Thymus (tissue), 11 donors: ENCODE data around the gene SS18L1. TPM values are rescaled to one million over a fixed set of nuclear protein-coding genes. Genes with fewer than 3 reads are reported as not detected.

Source experiments
- DNase-seq, 9 donors: peaks; one replicate each; pipeline ENCODE4 v3.0.0-alpha.2; 2013; ENCODE audit warnings: low spot score in 9 of 9, low read depth in 6 of 9, missing footprints in 1 of 9
- H3K27ac ChIP-seq, 2 donors: one replicate each; pipeline ENCODE4 v1.5.1; 2013; ENCODE audit warnings: control low read depth in 1 of 2, low read depth in 1 of 2, low read length in 1 of 2, mild to moderate bottlenecking in 1 of 2, moderate library complexity in 1 of 2
- H3K27me3 ChIP-seq, 2 donors: one replicate each; pipeline ENCODE4 v1.5.1; 2013; ENCODE audit warnings: low read length in 1 of 2; ENCODE audit not compliant: control insufficient read depth in 2 of 2, insufficient read depth in 1 of 2
- H3K36me3 ChIP-seq, 2 donors: one replicate each; pipeline ENCODE4 v1.5.1; 2013; ENCODE audit warnings: low read length in 1 of 2, mild to moderate bottlenecking in 1 of 2, moderate library complexity in 1 of 2; ENCODE audit not compliant: control insufficient read depth in 2 of 2, insufficient read depth in 2 of 2
- H3K4me1 ChIP-seq, 2 donors: one replicate each; pipeline ENCODE4 v1.5.1; 2013; ENCODE audit warnings: low read length in 2 of 2; ENCODE audit not compliant: control insufficient read depth in 2 of 2, insufficient read depth in 2 of 2
- H3K4me3 ChIP-seq, 2 donors: one replicate each; pipeline ENCODE4 v1.5.1; 2013; ENCODE audit warnings: low read length in 2 of 2, control low read depth in 1 of 2, mild to moderate bottlenecking in 1 of 2
- H3K9me3 ChIP-seq, 2 donors: one replicate each; pipeline ENCODE4 v1.5.1; 2013; ENCODE audit warnings: low read length in 1 of 2, mild to moderate bottlenecking in 1 of 2; ENCODE audit not compliant: control insufficient read depth in 2 of 2, insufficient read depth in 1 of 2
- WGBS: extraction: QIAGEN DNeasy Blood & Tissue Kit; methylation state at CpG from one replicate; pipeline ENCODE4 v1.1.7; 2013; 5-methylcytosine and 5-hydroxymethylcytosine counted together
- polyA plus RNA-seq: library from polyadenylated mRNA; stranded (reverse); fragments of 200-250 nt; gene quantifications from one replicate; pipeline ENCODE4 v1.2.3, GENCODE V29; 2013
- total RNA-seq: library from RNA; stranded (reverse); fragments of 120-200 nt; gene quantifications from one replicate; pipeline ENCODE4 v1.2.4, GENCODE V29; 2013
- donor health status: healthy.

SS18L1 gene
- total and polyA plus RNA-seq, 2 donors: 6.2 to 22.3 TPM

DNA sequence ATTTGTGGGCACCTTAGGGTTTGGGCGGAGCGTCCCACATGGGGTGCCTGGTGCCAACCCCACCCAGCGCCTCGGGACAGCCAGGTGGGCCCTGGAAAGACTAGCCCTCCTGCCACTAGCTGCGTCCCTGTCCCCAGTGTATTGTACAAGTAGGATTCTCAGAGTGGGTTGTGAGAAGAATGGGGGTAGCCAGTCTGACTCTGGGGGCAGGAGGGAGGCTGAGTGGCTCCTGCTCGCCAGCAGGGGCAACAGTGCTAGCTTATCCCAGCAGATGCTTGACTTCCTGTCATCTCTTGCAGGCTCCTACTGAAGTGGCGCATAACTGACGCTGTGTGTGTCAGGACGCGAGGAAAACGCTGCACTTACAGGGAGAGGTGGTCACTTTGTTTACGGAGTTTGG is 9.7 kb upstream of the SS18L1 start:
- 95% methylated on average over 12 of the region's 12 CpGs for WGBS
- DNase-seq: no peak

DNA sequence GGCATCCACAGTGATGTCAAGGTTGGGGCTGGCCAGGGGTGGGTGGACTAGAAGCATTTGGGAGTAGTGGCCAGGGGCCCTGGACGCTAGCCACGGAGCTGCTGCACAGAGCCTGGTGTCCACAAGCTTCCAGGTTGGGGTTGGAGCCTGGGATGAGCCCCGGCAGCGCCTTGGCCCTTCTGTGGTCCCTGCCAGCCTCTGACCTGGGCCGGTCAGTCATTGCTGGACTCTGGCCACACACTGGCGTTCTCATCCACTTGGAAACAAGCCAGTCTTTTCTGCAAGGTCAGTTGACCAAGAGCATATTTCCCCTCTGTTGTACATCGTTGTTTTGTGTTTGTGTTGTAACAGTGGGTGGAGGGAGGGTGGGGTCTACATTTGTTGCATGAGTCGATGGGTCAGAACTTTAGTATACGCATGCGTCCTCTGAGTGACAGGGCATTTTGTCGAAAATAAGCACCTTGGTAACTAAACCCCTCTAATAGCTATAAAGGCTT is 8.8 kb upstream of the SS18L1 start:
- Histone ChIP-seq H3K4me3 (no peak overlapping the region), H3K27ac (no peak overlapping the region), H3K27me3 (no peaks in the 10 kb centered on the region), H3K4me1 (no peaks in the 10 kb centered on the region), H3K36me3 (peaks cover 95 to 96% of the 10 kb centered on the region in 2 donors), H3K9me3 (no peaks in the 10 kb centered on the region)
- no peak for DNase-seq
- WGBS: 92% methylated on average over 11 of the region's 11 CpGs

More for the DNA sequence above, 9.7 kb upstream of the SS18L1 start:
- H3K27me3 ChIP-seq: no peaks in the 10 kb centered on the region
- H3K4me1 ChIP-seq: no peaks in the 10 kb centered on the region
- H3K27ac ChIP-seq: no peak overlapping the region
- no peak overlapping the region for H3K4me3 ChIP-seq
- peaks cover 88 to 96% of the 10 kb centered on the region in 2 donors for H3K36me3 ChIP-seq
- no peaks in the 10 kb centered on the region for H3K9me3 ChIP-seq

DNA sequence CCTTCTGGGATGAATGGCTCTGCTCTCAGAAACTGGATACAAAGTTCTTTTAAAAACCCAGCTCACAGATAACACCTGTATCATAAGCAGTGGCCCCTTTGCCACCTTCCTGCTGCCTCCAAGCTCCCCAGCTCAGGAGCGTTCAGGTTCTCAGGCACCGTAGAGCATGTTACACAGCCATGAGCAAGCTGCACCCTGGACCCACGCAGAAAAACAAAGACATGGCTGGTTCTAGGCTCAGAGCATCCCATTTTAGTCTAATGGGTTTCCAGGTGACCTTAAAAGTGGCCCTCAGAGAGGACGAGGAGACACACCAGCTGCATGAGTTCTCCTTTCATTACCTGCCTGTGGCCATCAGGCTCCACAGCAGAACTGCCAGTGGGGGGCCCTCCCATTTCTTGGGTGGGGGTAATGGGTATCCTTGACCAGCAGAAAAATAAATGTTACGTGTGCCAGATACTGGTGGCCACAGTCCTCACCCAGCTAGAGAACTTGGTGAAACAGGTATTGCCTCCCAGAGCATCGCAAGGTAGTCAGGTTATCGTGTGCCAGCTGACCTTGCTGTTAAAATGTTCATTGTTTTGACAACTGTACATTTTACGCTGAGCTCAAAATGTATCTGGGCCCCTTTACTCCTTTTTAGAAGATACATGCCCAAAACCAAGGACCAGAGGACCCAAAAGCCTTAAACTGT is 7.8 kb upstream of the SS18L1 start:
- H3K4me1 ChIP-seq: no peaks in the 10 kb centered on the region
- H3K27ac ChIP-seq: no peak overlapping the region
- 97% methylated on average over 8 of the region's 8 CpGs for WGBS
- peaks cover 95 to 98% of the 10 kb centered on the region in 2 donors for H3K36me3 ChIP-seq
- no peak overlapping the region for H3K4me3 ChIP-seq
- no peak for DNase-seq
- no peaks in the 10 kb centered on the region for H3K9me3 ChIP-seq
- no peaks in the 10 kb centered on the region for H3K27me3 ChIP-seq

DNA sequence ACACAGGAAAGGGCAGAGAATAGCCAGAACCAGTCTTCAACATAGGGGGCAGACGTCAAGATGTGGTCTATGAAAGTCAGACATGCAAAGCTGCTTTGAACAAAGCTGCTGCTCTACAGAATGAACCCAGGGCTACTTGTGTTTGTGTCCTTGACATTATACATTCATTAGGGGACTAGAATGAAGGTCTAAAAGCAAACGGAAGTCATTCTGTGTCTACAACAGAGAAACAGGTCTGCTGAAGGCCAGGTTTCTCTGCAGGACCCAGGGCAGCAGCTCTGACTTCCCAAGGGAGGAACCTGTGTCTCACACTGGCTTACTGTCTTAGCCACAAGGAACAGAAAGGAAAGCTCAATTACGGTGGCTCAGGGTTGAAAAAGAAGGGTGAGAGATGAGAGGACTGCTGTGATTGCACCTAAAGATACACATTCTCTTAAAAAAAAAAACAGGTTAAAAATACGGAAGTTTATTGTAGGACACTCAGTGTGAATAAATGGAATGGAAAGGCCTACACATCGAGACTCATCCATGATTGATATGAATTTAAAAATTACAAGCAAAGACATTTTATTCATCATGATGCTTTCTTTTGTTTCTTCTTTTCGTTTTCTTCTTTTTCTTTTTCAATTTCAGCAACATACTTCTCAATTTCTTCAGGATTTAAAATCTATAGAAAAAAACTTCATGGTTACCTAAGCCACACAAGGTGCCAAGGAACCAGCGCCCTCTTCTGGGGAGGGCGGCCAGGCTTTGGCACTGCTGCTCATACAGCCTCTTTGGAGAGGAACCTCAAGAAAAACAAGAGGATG is 7.1 kb upstream of the SS18L1 start:
- 71% methylated on average over 8 of the region's 8 CpGs for WGBS
- peaks cover 4 to 7% of the 10 kb centered on the region in 2 donors for H3K4me1 ChIP-seq
- no peaks in the 10 kb centered on the region for H3K9me3 ChIP-seq
- peaks cover 87 to 96% of the 10 kb centered on the region in 2 donors for H3K36me3 ChIP-seq
- H3K4me3 ChIP-seq: no peak overlapping the region
- H3K27me3 ChIP-seq: no peaks in the 10 kb centered on the region
- peak in 5 of 9 donors; percentile 65 to 88 (median 74) for DNase-seq
- H3K27ac ChIP-seq: no peak overlapping the region

DNA sequence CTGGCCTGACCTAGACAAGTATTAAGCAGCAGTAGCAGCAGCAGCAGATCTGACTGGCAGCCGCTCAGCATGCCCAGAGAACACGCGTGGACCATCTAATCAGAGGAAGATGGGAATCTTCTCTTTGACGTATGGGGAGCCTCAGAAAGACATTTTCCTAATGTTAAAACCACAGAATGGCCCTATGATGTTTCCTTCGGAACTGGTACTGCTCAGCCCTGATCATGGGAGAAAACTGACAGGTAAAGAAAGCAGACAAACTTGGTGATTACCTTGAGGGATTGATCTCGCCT is 6.5 kb upstream of the SS18L1 start:
- Histone ChIP-seq H3K27ac (no peak overlapping the region), H3K27me3 (no peaks in the 10 kb centered on the region), H3K4me1 (peaks cover 10 to 12% of the 10 kb centered on the region in 2 donors), H3K36me3 (peaks cover 81 to 91% of the 10 kb centered on the region in 2 donors), H3K4me3 (no peak overlapping the region), H3K9me3 (no peaks in the 10 kb centered on the region)
- no peak for DNase-seq
- 86% methylated on average over 6 of the region's 6 CpGs for WGBS

DNA sequence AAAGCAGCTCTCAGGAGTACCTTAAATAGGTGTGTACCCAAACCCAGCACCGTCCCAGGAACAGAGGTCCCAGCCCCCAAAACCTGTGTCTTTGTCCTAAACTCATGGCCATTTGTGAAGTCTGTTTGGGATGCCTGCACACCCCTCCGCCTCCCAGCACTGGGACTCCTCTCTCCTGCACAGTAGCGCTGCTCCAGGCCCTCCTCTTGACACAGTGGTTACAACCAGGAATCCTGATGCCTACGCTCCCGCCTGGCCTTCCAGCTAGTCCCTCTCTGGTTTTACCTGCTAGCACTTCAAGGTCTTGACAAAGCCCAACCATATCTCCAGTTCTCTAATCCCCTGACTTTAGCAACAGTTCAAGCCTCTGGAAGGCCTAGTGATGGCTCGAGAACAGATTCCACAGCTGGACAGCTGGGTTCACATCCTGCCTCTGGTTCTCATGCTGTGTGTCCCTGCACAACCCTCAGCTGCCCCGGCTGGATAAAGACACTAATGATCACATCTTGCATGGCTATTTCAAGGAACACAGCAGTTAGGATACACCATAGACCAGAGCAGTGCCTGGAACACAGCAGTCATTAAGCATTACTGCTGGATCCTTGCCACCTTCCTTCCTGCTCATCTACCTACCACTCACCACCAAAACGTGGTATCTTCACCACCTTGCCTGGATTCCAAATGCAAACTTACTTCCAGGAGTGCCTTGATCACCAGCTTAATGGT is 5.9 kb upstream of the SS18L1 start:
- Histone ChIP-seq H3K27me3 (no peaks in the 10 kb centered on the region), H3K9me3 (no peaks in the 10 kb centered on the region), H3K4me3 (no peak overlapping the region), H3K36me3 (peaks cover 75 to 85% of the 10 kb centered on the region in 2 donors), H3K4me1 (peaks cover 11 to 14% of the 10 kb centered on the region in 2 donors), H3K27ac (no peak overlapping the region)
- DNase-seq: no peak
- WGBS: 86% methylated on average over 8 of the region's 8 CpGs

DNA sequence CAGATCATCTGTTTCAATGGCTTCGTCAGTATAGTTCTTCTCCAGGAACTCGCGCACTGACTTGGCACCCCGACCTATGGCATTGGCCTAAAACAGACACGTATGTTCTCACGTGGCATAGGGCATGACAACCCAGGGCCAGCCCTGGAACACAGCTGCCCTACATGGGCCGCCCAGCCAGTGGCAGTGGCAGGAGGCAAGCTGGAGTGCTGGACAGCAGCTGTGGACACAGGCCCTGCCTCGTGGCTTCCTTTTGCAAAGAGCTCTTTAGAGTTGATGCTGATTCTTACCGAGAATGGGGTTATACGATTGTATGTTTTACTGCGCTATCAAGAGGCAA is 5.4 kb upstream of the SS18L1 start:
- no peaks in the 10 kb centered on the region for H3K27me3 ChIP-seq
- H3K36me3 ChIP-seq: peaks cover 70 to 79% of the 10 kb centered on the region in 2 donors
- peaks cover 11 to 14% of the 10 kb centered on the region in 2 donors for H3K4me1 ChIP-seq
- no peak overlapping the region for H3K27ac ChIP-seq
- no peak overlapping the region for H3K4me3 ChIP-seq
- H3K9me3 ChIP-seq: no peaks in the 10 kb centered on the region
- 98% methylated on average over 11 of the region's 11 CpGs for WGBS
- no peak for DNase-seq

DNA sequence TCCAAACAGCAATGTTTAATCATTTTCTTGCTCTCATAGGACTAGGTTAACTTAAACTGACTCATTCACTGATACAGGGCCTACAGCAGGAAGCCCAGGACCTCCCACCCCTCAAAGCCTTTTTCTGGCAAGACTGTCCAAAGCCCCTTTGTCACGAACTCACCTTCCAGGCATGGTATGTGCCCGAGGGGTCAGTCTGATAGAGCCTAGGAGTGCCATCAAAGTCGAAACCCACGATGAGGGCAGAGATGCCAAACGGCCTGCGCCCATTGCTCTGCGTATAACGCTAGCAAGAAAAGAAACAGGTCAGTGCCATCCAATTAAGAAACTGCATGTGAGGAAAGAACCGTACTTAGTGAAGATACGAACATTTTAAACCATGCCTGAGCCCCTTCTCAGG is 4.7 kb upstream of the SS18L1 start:
- Histone ChIP-seq H3K4me1 (peaks cover 11 to 14% of the 10 kb centered on the region in 2 donors), H3K36me3 (peaks cover 63 to 72% of the 10 kb centered on the region in 2 donors)

DNA sequence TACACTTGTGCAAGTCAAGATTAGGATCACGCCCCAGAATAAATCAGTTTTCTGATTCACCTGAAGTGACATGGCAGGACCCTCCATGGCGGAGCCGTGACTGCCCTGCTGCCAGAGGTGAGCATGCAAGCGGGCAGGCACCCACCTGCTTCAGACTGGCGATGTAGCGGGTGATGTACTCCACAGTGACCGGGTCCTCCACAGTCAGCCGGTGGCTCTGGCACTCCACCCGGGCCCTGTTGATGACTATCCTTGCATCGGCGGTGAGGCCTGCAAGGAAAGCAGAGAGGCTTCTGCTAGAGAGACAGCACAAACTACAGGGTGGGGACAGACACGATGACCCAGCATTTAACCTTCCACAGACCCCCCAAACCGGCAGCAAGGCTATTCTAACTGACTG is 3.9 kb upstream of the SS18L1 start:
- no peak for DNase-seq
- H3K4me3 ChIP-seq: no peak overlapping the region
- H3K36me3 ChIP-seq: peaks cover 55 to 67% of the 10 kb centered on the region in 2 donors
- WGBS: 97% methylated on average over 13 of the region's 13 CpGs
- no peaks in the 10 kb centered on the region for H3K27me3 ChIP-seq
- H3K27ac ChIP-seq: no peak overlapping the region
- H3K4me1 ChIP-seq: peaks cover 14 to 18% of the 10 kb centered on the region in 2 donors
- H3K9me3 ChIP-seq: no peaks in the 10 kb centered on the region

More for the DNA sequence above, 4.7 kb upstream of the SS18L1 start:
- Histone ChIP-seq H3K27ac (no peak overlapping the region), H3K9me3 (no peaks in the 10 kb centered on the region), H3K4me3 (no peak overlapping the region), H3K27me3 (no peaks in the 10 kb centered on the region)
- WGBS: 97% methylated on average over 10 of the region's 10 CpGs
- no peak for DNase-seq
